Measurements from ENCODE around the gene GPC2.
"Not testable (repeated sequence)": the region's sequence is repeated elsewhere in the genome, so short reads cannot be mapped to it uniquely, and the experiment has no call there.

The GPC2 gene

GRCh38 chr7:100153708-100154535, 23.3 kb downstream of the GPC2 start:
- in situ Hi-C loops (cut with HindIII; ENCODE audit: low sequenced_read_pairs) = no loop called here

- in situ Hi-C loops (cut with HindIII; ENCODE audit: low sequenced_read_pairs) = no loop called here
These were observed 24.1 kb downstream of the GPC2 start for GRCh38 chr7:100152937-100153666.

DNA sequence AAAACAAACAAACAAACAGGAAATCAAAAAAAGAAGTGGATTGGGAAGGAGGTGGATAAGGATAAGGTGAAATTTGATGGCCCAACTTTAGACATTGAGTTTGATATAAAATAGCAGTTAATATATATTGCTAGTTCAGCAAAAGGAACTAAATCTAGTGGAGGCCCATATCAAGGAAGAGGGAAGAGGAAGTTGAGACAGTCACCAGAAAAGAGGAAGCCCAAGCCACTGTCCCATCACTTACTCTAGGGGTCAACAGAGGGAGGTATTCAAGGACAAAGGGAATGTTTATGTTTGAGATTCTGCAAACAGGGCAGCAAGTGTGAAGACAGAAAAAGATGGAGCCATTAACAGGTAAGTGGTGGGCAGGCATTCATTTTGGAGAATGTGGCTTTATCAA, 24.8 kb downstream of the GPC2 start:
- in situ Hi-C loops (cut with HindIII; ENCODE audit: low sequenced_read_pairs) = no loop called here

DNA sequence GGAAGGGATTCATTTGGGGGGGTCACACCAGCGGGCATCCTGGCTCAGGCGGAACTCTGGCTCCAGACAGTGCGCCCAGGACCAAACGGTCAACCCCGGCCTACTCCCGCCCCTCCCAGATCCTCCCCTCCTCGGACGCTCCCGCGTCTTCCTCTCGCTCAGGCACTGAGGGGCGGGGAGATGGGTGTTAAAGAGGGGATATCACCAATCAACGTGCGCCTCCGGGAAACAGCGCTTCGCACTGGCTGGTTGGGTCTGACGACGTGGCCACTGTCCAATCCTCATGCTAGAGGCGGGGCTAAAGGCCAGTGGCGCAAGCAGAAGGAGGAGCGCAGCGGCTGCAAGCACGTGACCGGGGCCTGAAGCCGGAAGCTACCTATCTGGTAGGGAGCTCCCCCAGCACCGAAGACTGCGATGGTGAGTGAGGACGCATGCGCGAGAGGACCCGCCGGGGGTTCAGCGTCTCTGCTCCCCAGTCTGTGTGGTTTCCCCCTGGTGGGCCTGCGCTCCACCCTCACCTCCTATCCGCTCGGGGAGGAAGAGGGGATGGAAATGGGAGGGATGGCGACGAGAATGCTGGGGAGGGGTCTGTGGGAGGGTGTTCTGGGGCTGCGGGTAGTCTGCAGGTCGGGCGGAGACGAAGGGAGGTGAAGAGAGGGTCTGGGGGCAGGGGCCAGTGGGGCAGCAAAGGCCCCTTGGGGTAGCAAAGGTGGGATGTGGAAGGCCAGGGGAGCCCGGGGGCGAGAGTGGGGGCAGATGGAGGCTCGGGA, 28.4 kb downstream of the GPC2 start, which contains the start of gene LAMTOR4:
Gene LAMTOR4 (plus strand): TSS at position 360 of the 770 bp plus-strand sequence. CDS start 55 bp downstream, at position 415.
- in situ Hi-C loops (cut with HindIII; ENCODE audit: low sequenced_read_pairs) = no loop called here

DNA sequence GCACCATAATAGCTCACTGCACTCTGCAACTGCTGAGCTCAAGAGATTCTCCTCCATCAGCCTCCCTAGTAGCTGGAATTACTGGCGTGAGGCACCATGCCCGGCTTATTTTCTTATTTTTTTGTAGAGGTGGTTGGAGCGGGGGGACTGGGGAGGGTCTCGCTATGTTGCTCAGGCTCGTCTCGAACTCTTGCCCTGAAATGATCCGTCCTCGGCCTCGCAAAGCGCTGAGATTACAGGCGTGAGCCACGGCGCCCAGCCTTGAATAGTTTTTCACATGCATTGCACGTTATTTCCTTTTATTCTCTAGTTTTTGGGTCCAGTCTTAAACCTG, 29.0 kb downstream of the GPC2 start:
- in situ Hi-C loops (cut with HindIII; ENCODE audit: low sequenced_read_pairs) = no loop called here

- in situ Hi-C loops (cut with HindIII; ENCODE audit: low sequenced_read_pairs) = no loop called here
These were observed 29.9 kb downstream of the GPC2 start for GRCh38 chr7:100147278-100147677.

- in situ Hi-C loops (cut with HindIII; ENCODE audit: low sequenced_read_pairs) = not testable (repeated sequence)
These were observed 30.8 kb downstream of the GPC2 start for GRCh38 chr7:100146350-100146749.

- in situ Hi-C loops (cut with HindIII; ENCODE audit: low sequenced_read_pairs) = loop anchor here (5.0 kb wide), 1 partner anchor 65 kb away; no protein-coding TSS in a partner anchor
These were observed 34.7 kb downstream of the GPC2 start for GRCh38 chr7:100142461-100142860.

DNA sequence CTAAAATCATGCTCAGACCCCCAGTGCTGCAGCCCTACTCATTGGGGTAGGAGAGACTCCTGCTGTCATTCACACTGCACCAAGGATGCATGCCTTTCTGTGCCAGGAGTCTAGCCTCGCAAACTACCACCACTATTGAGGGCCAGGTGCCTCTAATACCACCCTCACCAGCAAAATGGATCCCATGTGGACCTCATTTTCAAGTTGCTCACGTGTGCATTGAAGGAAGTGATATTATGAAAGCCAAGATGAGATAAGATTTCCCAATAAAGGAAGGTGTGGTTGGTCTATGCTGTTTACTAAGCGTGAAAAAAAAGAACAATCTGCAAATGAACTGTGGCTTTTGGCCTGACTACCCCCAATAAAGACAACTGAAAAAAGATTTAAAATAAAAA, 35.6 kb downstream of the GPC2 start:
- in situ Hi-C loops (cut with HindIII; ENCODE audit: low sequenced_read_pairs) = loop anchor here (5.0 kb wide), 1 partner anchor 64 kb away; no protein-coding TSS in a partner anchor

- in situ Hi-C loops (cut with HindIII; ENCODE audit: low sequenced_read_pairs) = no loop called here
These were observed 39.1 kb downstream of the GPC2 start for GRCh38 chr7:100137851-100138760.

GRCh38 chr7:100132697-100133151, 44.5 kb downstream of the GPC2 start:
- in situ Hi-C loops (cut with HindIII; ENCODE audit: low sequenced_read_pairs) = no loop called here

- in situ Hi-C loops (cut with HindIII; ENCODE audit: low sequenced_read_pairs) = no loop called here
These were observed 45.1 kb downstream of the GPC2 start for GRCh38 chr7:100132126-100132525.

- in situ Hi-C loops (cut with HindIII; ENCODE audit: low sequenced_read_pairs) = no loop called here
These were observed 46.4 kb downstream of the GPC2 start for GRCh38 chr7:100130608-100131453.

DNA sequence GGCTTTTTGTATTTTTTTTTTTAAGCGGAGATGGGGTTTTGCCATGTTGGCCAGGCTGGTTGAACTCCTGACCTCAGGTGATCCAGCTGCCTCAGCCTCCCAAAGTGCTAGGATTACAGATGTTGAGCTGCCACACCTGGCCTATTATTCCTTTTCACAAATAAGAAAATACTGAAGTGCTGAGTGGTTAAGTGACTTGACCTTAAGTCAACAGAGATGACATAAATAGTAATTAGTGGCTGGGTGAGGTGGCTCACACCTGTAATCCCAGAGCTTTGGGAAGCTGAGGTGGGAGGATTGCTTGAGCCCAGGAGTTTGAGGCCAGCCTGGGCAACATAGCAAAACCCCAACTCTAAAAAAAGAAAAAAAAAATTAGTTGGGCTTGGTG, 47.0 kb downstream of the GPC2 start:
- in situ Hi-C loops (cut with HindIII; ENCODE audit: low sequenced_read_pairs) = not testable (repeated sequence)

GRCh38 chr7:100128637-100128963, 48.6 kb downstream of the GPC2 start:
- in situ Hi-C loops (cut with HindIII; ENCODE audit: low sequenced_read_pairs) = no loop called here

DNA sequence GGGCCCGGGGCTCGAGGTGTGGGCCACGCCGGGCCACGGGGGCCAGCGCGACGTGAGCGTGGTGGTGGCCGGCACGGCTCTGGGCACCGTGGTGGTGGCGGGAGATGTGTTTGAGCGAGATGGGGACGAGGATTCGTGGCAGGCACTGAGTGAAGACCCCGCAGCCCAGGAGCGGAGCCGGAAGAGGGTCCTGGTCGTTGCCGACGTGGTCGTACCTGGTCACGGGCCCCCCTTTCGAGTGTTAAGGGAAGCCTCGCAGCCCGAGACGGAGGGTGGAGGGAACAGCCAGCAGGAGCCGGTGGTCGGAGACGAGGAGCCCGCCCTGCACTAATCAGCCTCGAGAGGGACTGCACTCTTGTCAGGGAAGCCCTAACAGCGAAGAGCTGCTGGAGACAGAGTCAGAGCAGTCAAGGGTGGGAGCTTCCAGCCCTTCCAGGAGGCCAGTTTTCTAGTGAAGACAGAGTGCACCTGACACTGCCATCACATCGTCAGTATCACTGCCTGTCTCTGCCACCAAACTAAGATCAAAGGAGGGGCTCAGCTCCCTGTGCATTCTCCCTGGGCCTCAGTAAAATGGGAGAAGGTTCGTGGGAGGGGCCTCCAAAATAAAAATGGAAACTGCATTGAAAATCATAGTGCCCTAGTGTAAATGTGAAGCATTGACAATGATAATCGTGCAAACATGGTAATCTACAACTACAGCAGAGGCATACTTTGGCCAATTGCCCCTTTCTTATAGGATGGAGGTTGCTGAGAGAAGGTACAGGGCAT, 49.1 kb downstream of the GPC2 start:
- in situ Hi-C loops (cut with HindIII; ENCODE audit: low sequenced_read_pairs) = no loop called here

- in situ Hi-C loops (cut with HindIII; ENCODE audit: low sequenced_read_pairs) = no loop called here
These were observed 50.0 kb downstream of the GPC2 start, which contains the start of gene MBLAC1 for GRCh38 chr7:100126931-100127865. Gene MBLAC1, plus strand, starts transcription at chr7:100126967. Its CDS starts 429 bp downstream, at chr7:100127396.
